Panc1 (cell line): Measurements from ENCODE around the gene PLEKHM2. TPM values are rescaled to one million over a fixed set of nuclear protein-coding genes. Genes with fewer than 3 reads are reported as not detected.

ENCODE experiments used
- ATAC-seq: fragments of 200-7000 bp; cut with Tn5 transposase; 2 replicates; pipeline ENCODE4 v1.9.1; 2020; ENCODE audit warnings: mild to moderate bottlenecking, moderate library complexity
- BruUV-seq: library from RNA; stranded (reverse); fragments of 400-500 nt; replicated peaks from 2 replicates; lab custom pipeline; 2021; lab: Mats Ljungman, UMichigan
- CTCF ChIA-PET: fragments of 300-600 bp; sonication (Branson Sonifier 250); formaldehyde crosslinking; loops from one replicate; lab custom pipeline; 2022; ENCODE audit warnings: antibody characterized with exemption; lab: Charles Lee
- POLR2A ChIA-PET: fragments of 300-600 bp; sonication (Branson Sonifier 250); formaldehyde crosslinking; loops from one replicate; lab custom pipeline; 2022; ENCODE audit warnings: antibody characterized with exemption; lab: Charles Lee
- DNase-seq: peaks from one replicate; pipeline ENCODE4 v3.0.0-alpha.2; 2010; ENCODE audit warnings: low read depth, low spot score
- H3K27ac ChIP-seq: 2 replicates; pipeline ENCODE4 v1.5.1; 2011; ENCODE audit warnings: mild to moderate bottlenecking, low read length, inconsistent platforms
- H3K27me3 ChIP-seq: fragments of 200-500 bp; sonication (Bioruptor generic); 2 replicates; pipeline ENCODE4 v1.6.0; 2014; ENCODE audit warnings: low read length, inconsistent platforms; ENCODE audit not compliant: control insufficient read depth, insufficient read depth
- H3K36me3 ChIP-seq: fragments of 200-500 bp; sonication (Bioruptor generic); 2 replicates; pipeline ENCODE4 v1.5.1; 2014; ENCODE audit warnings: inconsistent platforms, mild to moderate bottlenecking, low read length, moderate library complexity; ENCODE audit not compliant: control insufficient read depth, insufficient read depth
- H3K4me1 ChIP-seq: 2 replicates; pipeline ENCODE4 v1.5.1; 2011; ENCODE audit warnings: inconsistent platforms, mild to moderate bottlenecking, low read length, moderate library complexity; ENCODE audit not compliant: control insufficient read depth, insufficient read depth
- H3K4me3 ChIP-seq, 2 experiments: 2 replicates each; pipeline ENCODE4 v1.5.1; 2011 to 2012; ENCODE audit warnings: low read depth in 2 of 2, low read length in 2 of 2, mild to moderate bottlenecking in 2 of 2, inconsistent platforms in 1 of 2, moderate library complexity in 1 of 2
- H3K9me3 ChIP-seq: fragments of 200-500 bp; sonication (Bioruptor generic); 2 replicates; pipeline ENCODE4 v1.5.1; 2014; ENCODE audit warnings: low read depth, mild to moderate bottlenecking, inconsistent platforms, low read length, moderate library complexity; ENCODE audit not compliant: control insufficient read depth, insufficient read depth
- POLR2AphosphoS5 ChIP-seq: IDR thresholded peaks from 2 replicates; pipeline ENCODE4 v1.6.1; 2012; ENCODE audit warnings: mild to moderate bottlenecking, low read depth, low read length, moderate library complexity
- REST ChIP-seq, 2 experiments: IDR thresholded peaks; 2 replicates each; pipeline ENCODE4 v1.6.1; 2011 to 2012; ENCODE audit warnings: low read depth in 2 of 2, control low read depth in 1 of 2, low read length in 1 of 2, mild to moderate bottlenecking in 1 of 2, moderate library complexity in 1 of 2; ENCODE audit not compliant: insufficient read depth in 1 of 2
- SIN3A ChIP-seq: IDR thresholded peaks from 2 replicates; pipeline ENCODE4 v1.6.1; 2012; ENCODE audit warnings: low read depth, mild to moderate bottlenecking, low read length, moderate library complexity, borderline replicate concordance; ENCODE audit not compliant: insufficient read depth
- TCF7L2 ChIP-seq: IDR thresholded peaks from 2 replicates; pipeline ENCODE4 v1.6.1; 2011; ENCODE audit warnings: mild to moderate bottlenecking, low read depth, low read length, inconsistent platforms
- in situ Hi-C: cut with HindIII; loops from 2 replicates; pipeline ENCODE4 v1.10.0; 2016; ENCODE audit warnings: low sequenced_read_pairs, low pct_unique_long_range_greater_than_20kb
- intact Hi-C: fragments of 100-400 bp; cut with micrococcal nuclease; formaldehyde crosslinking; loops from one replicate; pipeline ENCODE4 v1.10.0; 2022; ENCODE audit not compliant: unreplicated experiment
- total RNA-seq: library from RNA; stranded (reverse); gene quantifications from one replicate; pipeline ENCODE4 v1.2.1, GENCODE V29; 2021; ENCODE audit not compliant: unreplicated experiment
- TF ChIP-seq, protein P1 (sequence below): fragments of 450-650 bp; IDR thresholded peaks from 2 replicates; pipeline ENCODE4 v1.5.1; 2017; ENCODE audit warnings: mild to moderate bottlenecking

Gene PLEKHM2
- total RNA-seq, 1 experiment from 2014 or later: 54.6 TPM

- Histone ChIP-seq H3K4me3 (no peak overlapping the region), H3K4me1 (no peaks in the 10 kb centered on the region), H3K9me3 (no peaks in the 10 kb centered on the region), H3K27me3 (no peaks in the 10 kb centered on the region), H3K36me3 (peaks cover 16% of the 10 kb centered on the region), H3K27ac (no peak overlapping the region)
- ATAC-seq (no peak), DNase-seq (no peak)
- ChIA-PET POLR2A (no interaction called here), CTCF (no interaction called here)
- intact Hi-C loops: no loop called here
- no TSS peak for BruUV-seq
- in situ Hi-C loops: no loop called here
- TF ChIP-seq REST (IDR thresholded peaks at IDR 0.05; ENCODE audit: insufficient read depth in 1 of 2, low read depth in 2 of 2, low read length in 1 of 2) (no peak), SIN3A (no peak), POLR2AphosphoS5 (no peak), TCF7L2 (no peak)
- TF ChIP-seq, protein P1, sequence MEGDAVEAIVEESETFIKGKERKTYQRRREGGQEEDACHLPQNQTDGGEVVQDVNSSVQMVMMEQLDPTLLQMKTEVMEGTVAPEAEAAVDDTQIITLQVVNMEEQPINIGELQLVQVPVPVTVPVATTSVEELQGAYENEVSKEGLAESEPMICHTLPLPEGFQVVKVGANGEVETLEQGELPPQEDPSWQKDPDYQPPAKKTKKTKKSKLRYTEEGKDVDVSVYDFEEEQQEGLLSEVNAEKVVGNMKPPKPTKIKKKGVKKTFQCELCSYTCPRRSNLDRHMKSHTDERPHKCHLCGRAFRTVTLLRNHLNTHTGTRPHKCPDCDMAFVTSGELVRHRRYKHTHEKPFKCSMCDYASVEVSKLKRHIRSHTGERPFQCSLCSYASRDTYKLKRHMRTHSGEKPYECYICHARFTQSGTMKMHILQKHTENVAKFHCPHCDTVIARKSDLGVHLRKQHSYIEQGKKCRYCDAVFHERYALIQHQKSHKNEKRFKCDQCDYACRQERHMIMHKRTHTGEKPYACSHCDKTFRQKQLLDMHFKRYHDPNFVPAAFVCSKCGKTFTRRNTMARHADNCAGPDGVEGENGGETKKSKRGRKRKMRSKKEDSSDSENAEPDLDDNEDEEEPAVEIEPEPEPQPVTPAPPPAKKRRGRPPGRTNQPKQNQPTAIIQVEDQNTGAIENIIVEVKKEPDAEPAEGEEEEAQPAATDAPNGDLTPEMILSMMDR: no peak
Measured at GRCh38 chr1:15640667-15641066, 43.5 kb upstream of the PLEKHM2 start.

- Histone ChIP-seq H3K27ac (no peak overlapping the region), H3K4me1 (no peaks in the 10 kb centered on the region), H3K36me3 (peaks cover 8% of the 10 kb centered on the region), H3K9me3 (no peaks in the 10 kb centered on the region), H3K27me3 (no peaks in the 10 kb centered on the region), H3K4me3 (no peak overlapping the region)
- TF ChIP-seq SIN3A (no peak), TCF7L2 (no peak), POLR2AphosphoS5 (no peak), REST (IDR thresholded peaks at IDR 0.05; ENCODE audit: insufficient read depth in 1 of 2, low read depth in 2 of 2, low read length in 1 of 2) (no peak)
- TF ChIP-seq, protein P1: no peak
- intact Hi-C loops (no loop called here), in situ Hi-C loops (no loop called here)
- no TSS peak for BruUV-seq
- DNase-seq (no peak), ATAC-seq (no peak)
- POLR2A ChIA-PET: no interaction called here
- CTCF ChIA-PET: no interaction called here
Measured at GRCh38 chr1:15649937-15650336, 34.2 kb upstream of the PLEKHM2 start.
